OCI-LY7 (cell line): ENCODE results near the gene ZBP1. TPM values are rescaled to one million over a fixed set of nuclear protein-coding genes. Genes with fewer than 3 reads are reported as not detected.

Experiments
- BruUV-seq: library from RNA; stranded (reverse); fragments of 400-500 nt; replicated peaks from 2 replicates; lab custom pipeline; 2021; lab: Mats Ljungman, UMichigan
- CTCF ChIA-PET: fragments of 300-600 bp; sonication (Branson Sonifier 250); formaldehyde crosslinking; loops from one replicate; lab custom pipeline; 2022; ENCODE audit warnings: antibody characterized with exemption; ENCODE audit not compliant: unreplicated experiment; lab: Charles Lee
- POLR2A ChIA-PET: fragments of 300-600 bp; sonication (Branson Sonifier 250); formaldehyde crosslinking; loops from one replicate; lab custom pipeline; 2022; ENCODE audit warnings: antibody characterized with exemption; lab: Charles Lee
- DNase-seq: peaks from one replicate; pipeline ENCODE4 v3.0.0-alpha.2; 2015; ENCODE audit warnings: low spot score
- H2AFZ ChIP-seq: fragments of 200-600 bp; sonication (generic), shearing (Covaris generic); 2 replicates; pipeline ENCODE4 v1.6.1; 2014; ENCODE audit warnings: mild to moderate bottlenecking, antibody characterized with exemption, low read length, moderate library complexity
- H3K27ac ChIP-seq: fragments of 200-600 bp; sonication (generic); 2 replicates; pipeline ENCODE4 v1.5.1; 2014; ENCODE audit warnings: mixed run types, low read depth, mild to moderate bottlenecking, moderate library complexity, low read length, inconsistent platforms; ENCODE audit not compliant: poor library complexity, severe bottlenecking
- H3K36me3 ChIP-seq: fragments of 200-600 bp; sonication (generic); 2 replicates; pipeline ENCODE4 v1.6.1; 2014; ENCODE audit warnings: mild to moderate bottlenecking, antibody characterized with exemption, low read length, moderate library complexity, mixed read lengths; ENCODE audit not compliant: insufficient read depth
- H3K4me1 ChIP-seq: fragments of 200-600 bp; sonication (generic); 2 replicates; pipeline ENCODE4 v1.5.1; 2014; ENCODE audit warnings: mild to moderate bottlenecking, low read length; ENCODE audit not compliant: insufficient read depth, poor library complexity, severe bottlenecking
- H3K4me2 ChIP-seq: fragments of 200-600 bp; sonication (generic); 2 replicates; pipeline ENCODE4 v1.6.1; 2014; ENCODE audit warnings: mild to moderate bottlenecking, low read length
- H3K4me3 ChIP-seq: fragments of 200-600 bp; sonication (generic); 2 replicates; pipeline ENCODE4 v1.5.1; 2014; ENCODE audit warnings: mild to moderate bottlenecking, low read depth, low read length; ENCODE audit not compliant: poor library complexity, severe bottlenecking
- H3K79me2 ChIP-seq: fragments of 200-600 bp; sonication (generic); 2 replicates; pipeline ENCODE4 v1.6.1; 2016; ENCODE audit warnings: low read depth, mild to moderate bottlenecking, low read length, moderate library complexity, mixed read lengths; ENCODE audit not compliant: insufficient read depth
- H3K9me2 ChIP-seq: fragments of 200-600 bp; sonication (generic); 2 replicates; pipeline ENCODE4 v1.6.1; 2016; ENCODE audit warnings: mild to moderate bottlenecking, low read length, mixed read lengths; ENCODE audit not compliant: insufficient read depth
- H3K9me3 ChIP-seq: fragments of 200-600 bp; sonication (generic); 2 replicates; pipeline ENCODE4 v1.6.1; 2014; ENCODE audit warnings: mild to moderate bottlenecking, mixed run types, low read length, mixed read lengths
- H4K20me1 ChIP-seq: fragments of 200-600 bp; sonication (generic); 2 replicates; pipeline ENCODE4 v1.6.1; 2014; ENCODE audit warnings: mild to moderate bottlenecking, antibody characterized with exemption, low read length, moderate library complexity, mixed read lengths; ENCODE audit not compliant: insufficient read depth
- CTCF ChIP-seq: fragments of 200-600 bp; sonication (generic); conservative IDR thresholded peaks from 2 replicates; pipeline ENCODE4 v1.5.1; 2014; ENCODE audit warnings: mild to moderate bottlenecking, antibody characterized with exemption, low read length, moderate library complexity, mixed read lengths
- EZH2phosphoT487 ChIP-seq: fragments of 200-600 bp; sonication (generic); IDR thresholded peaks from 2 replicates; pipeline ENCODE4 v1.6.1; 2018; ENCODE audit warnings: low read depth, borderline replicate concordance, mild to moderate bottlenecking, mixed run types, antibody characterized with exemption, low read length, moderate library complexity, mixed read lengths
- intact Hi-C: fragments of 100-400 bp; cut with micrococcal nuclease; formaldehyde crosslinking; loops from one replicate; pipeline ENCODE4 v1.10.0; 2022; ENCODE audit not compliant: unreplicated experiment
- total RNA-seq, 2 experiments: library from RNA; depleted of rRNA in 1 of 2; stranded (reverse); fragments of >200 nt in 1 of 2; shearing (Covaris generic) in 1 of 2; gene quantifications; 2 replicates each; pipeline ENCODE4 v1.2.3, GENCODE V29; 2014 to 2022

The ZBP1 gene
- total RNA-seq, 2 experiments from 2014 or later: 1.5 to 3.7 TPM

DNA sequence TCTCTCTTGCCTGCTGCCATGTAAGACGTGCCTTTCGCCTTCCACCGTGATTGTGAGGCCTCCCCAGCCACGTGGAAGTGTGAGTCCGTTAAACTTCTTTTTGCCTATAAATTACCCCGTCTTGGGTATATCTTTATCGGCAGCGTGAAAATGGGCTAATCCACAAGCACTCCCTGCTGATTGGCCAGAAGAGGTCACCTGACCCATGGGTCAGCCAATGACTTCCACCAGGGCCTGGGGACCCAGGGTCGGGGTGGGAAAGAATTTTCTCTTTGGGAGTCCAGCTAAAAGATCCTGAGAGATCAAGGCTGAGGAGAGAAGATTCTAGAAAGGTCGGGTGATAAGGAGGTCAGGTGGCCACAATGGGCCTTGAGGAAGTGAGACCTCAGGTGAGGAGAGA lies 17.1 kb downstream of the ZBP1 start:
- BruUV-seq: no TSS peak
- intact Hi-C loops: no loop called here
- H3K27ac ChIP-seq: no peak overlapping the region
- no peak overlapping the region for H3K4me3 ChIP-seq
- no peaks in the 10 kb centered on the region for H4K20me1 ChIP-seq
- no peak for TF ChIP-seq CTCF
- TF ChIP-seq EZH2phosphoT487: no peak
- ChIA-PET POLR2A (interaction anchor here (0.7 kb wide), 1 partner anchor 629 kb away, joined by 3 read pairs; no protein-coding TSS in a partner anchor), CTCF (no interaction called here)
- no peak overlapping the region for H2AFZ ChIP-seq
- no peaks in the 10 kb centered on the region for H3K4me1 ChIP-seq
- H3K4me2 ChIP-seq: no peak overlapping the region
- no peaks in the 10 kb centered on the region for H3K9me3 ChIP-seq
- no peaks in the 10 kb centered on the region for H3K9me2 ChIP-seq
- H3K79me2 ChIP-seq: no peaks in the 10 kb centered on the region
- no peaks in the 10 kb centered on the region for H3K36me3 ChIP-seq
- DNase-seq: no peak

GRCh38 chr20:57601737-57602136 lies 18.5 kb downstream of the ZBP1 start:
- no peaks in the 10 kb centered on the region for H3K79me2 ChIP-seq
- no peaks in the 10 kb centered on the region for H3K9me2 ChIP-seq
- BruUV-seq: no TSS peak
- H3K9me3 ChIP-seq: no peaks in the 10 kb centered on the region
- CTCF ChIA-PET: no interaction called here
- no peak overlapping the region for H2AFZ ChIP-seq
- H3K4me3 ChIP-seq: no peak overlapping the region
- no peak overlapping the region for H3K4me2 ChIP-seq
- DNase-seq: no peak
- TF ChIP-seq CTCF (no peak), EZH2phosphoT487 (no peak)
- no peaks in the 10 kb centered on the region for H4K20me1 ChIP-seq
- intact Hi-C loops: no loop called here
- H3K4me1 ChIP-seq: peaks cover 7% of the 10 kb centered on the region
- no peaks in the 10 kb centered on the region for H3K36me3 ChIP-seq
- POLR2A ChIA-PET: interaction anchor here (1.5 kb wide), 1 partner anchor 12 kb away, joined by 4 read pairs; no protein-coding TSS in a partner anchor
- H3K27ac ChIP-seq: no peak overlapping the region

GRCh38 chr20:57601211-57601570 lies 19.0 kb downstream of the ZBP1 start:
- H3K79me2 ChIP-seq: no peaks in the 10 kb centered on the region
- no peaks in the 10 kb centered on the region for H3K9me2 ChIP-seq
- ChIA-PET CTCF (no interaction called here), POLR2A (interaction anchor here (1.5 kb wide), 1 partner anchor 12 kb away, joined by 4 read pairs; no protein-coding TSS in a partner anchor)
- TF ChIP-seq EZH2phosphoT487 (no peak), CTCF (no peak)
- no peak overlapping the region for H2AFZ ChIP-seq
- intact Hi-C loops: no loop called here
- BruUV-seq: no TSS peak
- no peak for DNase-seq
- peaks cover 10% of the 10 kb centered on the region for H3K4me1 ChIP-seq
- no peaks in the 10 kb centered on the region for H3K9me3 ChIP-seq
- no peak overlapping the region for H3K4me2 ChIP-seq
- no peaks in the 10 kb centered on the region for H3K36me3 ChIP-seq
- no peak overlapping the region for H3K4me3 ChIP-seq
- H4K20me1 ChIP-seq: no peaks in the 10 kb centered on the region
- no peak overlapping the region for H3K27ac ChIP-seq
